ENCODE measurements around the gene NTM. TPM values are rescaled to one million over a fixed set of nuclear protein-coding genes. Genes with fewer than 3 reads are reported as not detected.

The NTM gene
- total and polyA plus RNA-seq, 8 donors, result 0.04 to 4.4 (median 0.50) TPM

DNA sequence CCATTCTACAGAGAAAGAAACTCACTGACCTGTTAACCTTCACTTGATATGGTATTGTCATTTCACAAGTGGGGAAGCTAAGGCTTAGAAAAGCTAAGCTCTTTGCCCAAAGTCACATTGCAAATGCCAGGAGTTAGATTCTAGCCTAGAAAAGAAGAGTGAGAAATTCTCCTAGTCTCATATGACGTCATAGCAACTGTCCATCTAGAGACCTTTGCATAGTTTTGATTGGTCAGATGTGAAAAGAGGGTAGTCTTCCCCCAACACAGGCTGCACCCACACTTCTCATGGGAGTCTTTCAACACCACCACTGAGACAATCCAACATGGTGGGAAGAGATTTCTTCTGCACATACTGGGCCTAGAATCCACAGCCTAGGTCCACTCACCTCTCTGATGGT lies 197.9 kb downstream of the NTM start:
- ATAC-seq (no peak), FAIRE-seq (no peak), DNase-seq (no peak)
- TF ChIP-seq, protein P1, sequence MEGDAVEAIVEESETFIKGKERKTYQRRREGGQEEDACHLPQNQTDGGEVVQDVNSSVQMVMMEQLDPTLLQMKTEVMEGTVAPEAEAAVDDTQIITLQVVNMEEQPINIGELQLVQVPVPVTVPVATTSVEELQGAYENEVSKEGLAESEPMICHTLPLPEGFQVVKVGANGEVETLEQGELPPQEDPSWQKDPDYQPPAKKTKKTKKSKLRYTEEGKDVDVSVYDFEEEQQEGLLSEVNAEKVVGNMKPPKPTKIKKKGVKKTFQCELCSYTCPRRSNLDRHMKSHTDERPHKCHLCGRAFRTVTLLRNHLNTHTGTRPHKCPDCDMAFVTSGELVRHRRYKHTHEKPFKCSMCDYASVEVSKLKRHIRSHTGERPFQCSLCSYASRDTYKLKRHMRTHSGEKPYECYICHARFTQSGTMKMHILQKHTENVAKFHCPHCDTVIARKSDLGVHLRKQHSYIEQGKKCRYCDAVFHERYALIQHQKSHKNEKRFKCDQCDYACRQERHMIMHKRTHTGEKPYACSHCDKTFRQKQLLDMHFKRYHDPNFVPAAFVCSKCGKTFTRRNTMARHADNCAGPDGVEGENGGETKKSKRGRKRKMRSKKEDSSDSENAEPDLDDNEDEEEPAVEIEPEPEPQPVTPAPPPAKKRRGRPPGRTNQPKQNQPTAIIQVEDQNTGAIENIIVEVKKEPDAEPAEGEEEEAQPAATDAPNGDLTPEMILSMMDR (IDR thresholded peaks at IDR 0.05), result no peak
- H3K4me3 ChIP-seq, result no peak overlapping the region
- no peaks in the 10 kb centered on the region for H3K27me3 ChIP-seq
- H3K9me3 ChIP-seq, result no peaks in the 10 kb centered on the region
- no peaks in the 10 kb centered on the region for H3K4me1 ChIP-seq
- no peak overlapping the region for H3K27ac ChIP-seq
- 69 to 72% methylated on average over 1 of the region's 1 CpG for WGBS, 2 donors
- H3K36me3 ChIP-seq, result no peaks in the 10 kb centered on the region
- intact Hi-C loops (cut with DNase I), result no loop called here

DNA sequence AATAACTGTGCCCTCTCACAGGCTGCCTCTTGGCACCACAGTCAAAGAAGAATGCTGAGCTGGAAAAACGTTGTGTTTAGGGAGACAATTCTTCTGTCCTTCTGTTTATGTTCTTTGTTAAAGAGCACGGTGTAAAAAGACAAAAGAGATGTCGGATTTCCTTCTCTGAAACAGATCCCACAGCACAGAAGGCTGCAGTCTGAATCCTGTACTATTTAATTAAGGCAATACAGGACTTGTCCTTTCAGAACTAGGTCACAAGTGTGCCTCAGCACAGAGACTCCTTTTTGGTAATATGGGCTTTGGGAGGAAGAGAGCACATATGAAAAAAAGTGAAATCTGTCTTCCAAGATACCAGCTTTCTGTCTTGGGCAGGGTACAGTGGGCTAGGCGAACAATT lies 201.2 kb downstream of the NTM start:
- no peak for FAIRE-seq

DNA sequence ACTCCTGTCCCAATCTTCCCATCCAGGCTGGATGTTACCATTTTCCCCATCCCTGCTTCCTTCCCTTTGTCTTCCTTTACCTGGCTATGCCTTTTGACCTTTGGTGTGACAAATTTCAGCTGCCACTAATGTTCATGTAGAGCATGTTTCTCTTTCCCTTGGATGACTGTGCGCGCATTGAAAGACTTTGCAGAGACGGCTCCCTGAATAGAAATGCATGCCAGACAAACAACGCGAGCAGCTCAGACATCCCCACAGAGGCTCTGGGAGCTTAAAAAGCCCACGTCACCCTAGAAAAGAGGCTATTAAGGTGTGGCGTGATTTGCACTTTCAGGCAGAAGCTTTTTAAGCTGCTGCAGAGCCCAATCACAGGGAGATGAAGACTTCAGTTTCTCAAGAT lies 202.0 kb downstream of the NTM start:
- DNase-seq, result no peak
- no peak for ATAC-seq
- intact Hi-C loops (cut with DNase I), result no loop called here
- no peak for FAIRE-seq
- WGBS, 2 donors, result 73 to 78% methylated on average over 7 of the region's 7 CpGs
- TF ChIP-seq, protein P1 (IDR thresholded peaks at IDR 0.05), result no peak
- Histone ChIP-seq H3K27ac (no peak overlapping the region), H3K27me3 (peaks cover 0 to 4% (median 0%) of the 10 kb centered on the region in 4 donors), H3K4me3 (no peak overlapping the region), H3K4me1 (no peaks in the 10 kb centered on the region), H3K9me3 (no peaks in the 10 kb centered on the region), H3K36me3 (no peaks in the 10 kb centered on the region)

More for the DNA sequence above, 201.2 kb downstream of the NTM start:
- ATAC-seq (no peak), DNase-seq (no peak)
- 42 to 51% methylated on average over 4 of the region's 4 CpGs for WGBS, 2 donors
- Histone ChIP-seq H3K4me3 (no peak overlapping the region), H3K36me3 (no peaks in the 10 kb centered on the region), H3K4me1 (no peaks in the 10 kb centered on the region), H3K27ac (no peak overlapping the region), H3K27me3 (peaks cover 0 to 4% (median 0%) of the 10 kb centered on the region in 4 donors), H3K9me3 (no peaks in the 10 kb centered on the region)
- TF ChIP-seq, protein P1 (IDR thresholded peaks at IDR 0.05), result no peak
- intact Hi-C loops (cut with DNase I), result no loop called here

DNA sequence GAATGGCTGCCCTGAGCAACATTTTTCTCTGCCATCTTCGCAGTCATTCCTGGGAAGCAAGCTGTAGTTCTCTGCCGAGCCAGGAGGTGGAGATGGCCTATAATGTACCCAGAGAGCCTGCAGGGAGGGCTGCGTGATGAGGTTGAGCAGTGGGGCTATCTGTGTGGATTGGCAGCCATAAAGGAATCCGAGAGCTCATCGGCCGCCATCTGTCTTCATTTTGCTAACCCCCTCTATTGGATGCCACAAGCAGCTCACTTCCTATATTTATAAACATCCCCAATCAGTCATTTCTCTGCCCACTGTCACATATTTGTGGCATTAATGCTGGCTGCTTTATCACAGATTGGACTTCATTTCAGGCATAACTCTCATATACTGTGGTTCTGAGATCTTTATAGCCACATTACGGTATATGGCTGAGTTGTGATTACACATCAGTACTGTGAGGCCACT lies 209.5 kb downstream of the NTM start:
- Histone ChIP-seq H3K36me3 (no peaks in the 10 kb centered on the region), H3K9me3 (no peaks in the 10 kb centered on the region), H3K4me3 (no peak overlapping the region), H3K27ac (no peak overlapping the region), H3K27me3 (peaks cover 0 to 12% (median 0%) of the 10 kb centered on the region in 4 donors), H3K4me1 (no peaks in the 10 kb centered on the region)
- TF ChIP-seq, protein P1 (IDR thresholded peaks at IDR 0.05), result no peak
- FAIRE-seq (no peak), ATAC-seq (peak in 1 of 4 donors; percentile 42), DNase-seq (no peak)
- intact Hi-C loops (cut with DNase I), result no loop called here
- WGBS, 2 donors, result 51 to 59% methylated on average over 7 of the region's 7 CpGs

DNA sequence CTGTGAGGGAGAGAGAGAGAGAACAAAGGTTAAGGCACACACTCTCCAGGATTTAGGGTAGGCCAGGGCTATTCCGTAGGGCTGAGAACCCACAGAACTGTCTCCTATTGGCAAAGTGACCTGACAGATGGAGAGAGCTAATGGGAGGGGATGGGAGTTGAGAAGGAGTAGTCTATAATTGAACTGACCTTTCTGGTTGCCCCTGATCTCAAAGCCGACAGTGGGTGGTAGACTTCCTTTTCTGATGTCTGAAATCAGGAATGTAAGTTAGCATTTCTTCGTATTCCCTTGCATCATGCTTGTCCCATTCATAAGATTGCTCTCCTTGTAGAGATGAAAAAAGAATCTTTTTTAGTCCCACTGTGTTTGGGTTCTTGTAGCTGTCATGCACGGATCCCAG lies 210.1 kb downstream of the NTM start:
- no peak for ATAC-seq
- Histone ChIP-seq H3K4me1 (no peaks in the 10 kb centered on the region), H3K9me3 (no peaks in the 10 kb centered on the region), H3K27ac (no peak overlapping the region), H3K36me3 (no peaks in the 10 kb centered on the region), H3K27me3 (peaks cover 0 to 10% (median 0%) of the 10 kb centered on the region in 4 donors), H3K4me3 (no peak overlapping the region)
- intact Hi-C loops (cut with DNase I), result no loop called here
- no peak for FAIRE-seq
- TF ChIP-seq, protein P1 (IDR thresholded peaks at IDR 0.05), result no peak
- WGBS, 2 donors, result 73 to 83% methylated on average over 4 of the region's 4 CpGs
- no peak for DNase-seq
